CD1c-positive myeloid dendritic cell (primary cell): ENCODE measurements around the gene NUDCD2.

ENCODE experiments used
- DNase-seq: peaks from one replicate; pipeline ENCODE4 v3.0.0-alpha.2; 2016; ENCODE audit errors: extremely low spot score

Gene NUDCD2, protein sequence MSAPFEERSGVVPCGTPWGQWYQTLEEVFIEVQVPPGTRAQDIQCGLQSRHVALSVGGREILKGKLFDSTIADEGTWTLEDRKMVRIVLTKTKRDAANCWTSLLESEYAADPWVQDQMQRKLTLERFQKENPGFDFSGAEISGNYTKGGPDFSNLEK

GRCh38 chr5:163459819-163460561, at the start of gene NUDCD2:
Gene NUDCD2 (minus strand): TSS chr5:163460102. CDS start chr5:163460050, 52 bp downstream.
- peak; percentile 98 for DNase-seq

DNA sequence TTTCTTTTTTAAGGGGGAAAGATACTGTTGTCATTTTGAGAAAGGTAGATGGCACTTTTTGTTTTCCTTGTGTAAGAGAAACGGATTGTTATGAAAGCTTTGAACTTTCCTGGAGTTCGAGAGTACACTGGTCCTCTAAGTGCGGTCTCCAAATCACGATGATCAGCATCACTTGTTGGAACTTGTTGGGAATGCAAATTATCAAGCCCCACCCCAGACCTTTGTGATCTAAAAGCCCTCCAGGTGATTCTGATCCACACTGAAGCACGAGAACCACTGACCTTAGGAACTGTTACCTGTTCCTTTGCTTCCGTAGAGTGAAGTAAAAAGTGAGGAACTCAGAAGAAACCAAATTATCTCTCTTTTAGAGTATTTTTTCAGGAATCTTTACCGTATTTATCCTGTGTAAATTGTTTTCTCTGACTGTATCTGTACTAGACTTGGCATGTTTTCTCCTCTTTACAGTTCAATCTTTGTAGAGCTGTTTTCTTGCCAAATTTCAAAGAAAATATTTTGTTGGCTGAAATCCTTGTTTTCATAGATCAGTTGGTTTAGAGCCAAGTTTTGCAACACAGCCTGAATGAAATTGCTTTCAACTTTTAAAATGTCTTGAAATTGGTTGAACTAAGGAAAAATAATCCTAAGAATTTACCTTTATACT, 49.5 kb upstream of the NUDCD2 start:
- no peak for DNase-seq

GRCh38 chr5:163508753-163509152, 48.9 kb upstream of the NUDCD2 start:
- DNase-seq = peak; percentile 11

- peak; percentile 11 for DNase-seq
Measured at GRCh38 chr5:163506726-163507125, 46.8 kb upstream of the NUDCD2 start.

GRCh38 chr5:163506095-163506457, 46.2 kb upstream of the NUDCD2 start:
- no peak for DNase-seq

- peak; percentile 98 for DNase-seq
Measured at GRCh38 chr5:163505368-163506094, 45.6 kb upstream of the NUDCD2 start, which contains the start of gene MAT2B. Gene MAT2B (plus strand): TSS chr5:163505619. CDS start chr5:163505687, 68 bp downstream.

DNA sequence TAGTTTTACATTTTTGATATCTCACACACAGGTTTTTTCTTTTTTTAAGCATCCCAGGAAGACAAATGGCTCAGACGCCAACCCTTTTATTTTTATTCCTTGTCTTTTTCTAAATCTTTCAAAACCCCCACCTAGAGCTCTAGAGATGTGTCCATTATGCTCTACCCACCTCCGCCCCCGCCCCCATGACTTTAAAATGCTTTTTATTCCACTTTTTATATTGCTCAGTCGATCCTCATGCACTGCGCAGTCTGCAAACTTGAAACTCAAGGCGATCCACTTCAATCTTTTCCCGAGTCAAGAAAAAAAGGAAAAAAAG, 45.1 kb upstream of the NUDCD2 start:
- no peak for DNase-seq

DNA sequence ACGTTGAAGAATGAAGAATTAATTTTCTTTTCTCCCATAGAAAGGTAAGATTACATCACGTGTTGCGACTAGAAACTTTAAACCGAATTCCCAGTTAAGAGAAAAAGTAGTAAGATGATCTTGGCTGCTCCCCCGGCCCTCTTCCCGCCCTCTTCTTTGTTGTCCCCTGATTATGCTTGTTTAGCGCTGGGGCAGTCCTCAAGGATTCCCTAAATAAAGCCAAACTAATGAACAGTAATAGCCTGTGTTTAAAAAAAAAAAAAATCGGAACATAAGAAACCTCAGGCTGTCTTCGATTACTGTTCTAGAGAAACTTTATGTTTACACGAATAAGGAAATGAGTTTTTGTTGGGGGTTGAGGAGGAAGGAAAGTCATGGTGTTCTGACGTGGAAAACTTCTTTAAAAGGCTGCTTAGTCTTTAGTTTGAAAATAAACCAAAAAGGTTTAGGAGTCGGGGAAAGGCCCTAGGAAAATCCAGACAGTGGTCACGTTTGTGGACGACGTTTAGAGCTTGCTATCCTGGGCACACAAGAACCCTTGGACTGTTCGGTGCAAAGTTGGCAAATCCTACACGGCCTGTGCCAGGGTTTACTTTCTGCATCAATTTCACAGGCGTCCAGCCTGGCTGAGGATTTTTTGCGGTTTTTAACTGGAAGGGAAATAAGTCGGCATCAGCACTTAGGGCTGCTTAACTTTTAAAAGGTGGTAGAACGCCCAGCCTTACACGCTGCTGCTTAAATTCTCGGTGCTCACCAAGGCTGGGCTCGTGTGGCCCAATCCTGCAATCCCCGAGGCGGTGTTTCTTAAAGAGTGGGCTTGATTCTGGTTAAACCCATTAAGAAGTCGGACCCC, 44.4 kb upstream of the NUDCD2 start:
- DNase-seq = peak; percentile 83

DNA sequence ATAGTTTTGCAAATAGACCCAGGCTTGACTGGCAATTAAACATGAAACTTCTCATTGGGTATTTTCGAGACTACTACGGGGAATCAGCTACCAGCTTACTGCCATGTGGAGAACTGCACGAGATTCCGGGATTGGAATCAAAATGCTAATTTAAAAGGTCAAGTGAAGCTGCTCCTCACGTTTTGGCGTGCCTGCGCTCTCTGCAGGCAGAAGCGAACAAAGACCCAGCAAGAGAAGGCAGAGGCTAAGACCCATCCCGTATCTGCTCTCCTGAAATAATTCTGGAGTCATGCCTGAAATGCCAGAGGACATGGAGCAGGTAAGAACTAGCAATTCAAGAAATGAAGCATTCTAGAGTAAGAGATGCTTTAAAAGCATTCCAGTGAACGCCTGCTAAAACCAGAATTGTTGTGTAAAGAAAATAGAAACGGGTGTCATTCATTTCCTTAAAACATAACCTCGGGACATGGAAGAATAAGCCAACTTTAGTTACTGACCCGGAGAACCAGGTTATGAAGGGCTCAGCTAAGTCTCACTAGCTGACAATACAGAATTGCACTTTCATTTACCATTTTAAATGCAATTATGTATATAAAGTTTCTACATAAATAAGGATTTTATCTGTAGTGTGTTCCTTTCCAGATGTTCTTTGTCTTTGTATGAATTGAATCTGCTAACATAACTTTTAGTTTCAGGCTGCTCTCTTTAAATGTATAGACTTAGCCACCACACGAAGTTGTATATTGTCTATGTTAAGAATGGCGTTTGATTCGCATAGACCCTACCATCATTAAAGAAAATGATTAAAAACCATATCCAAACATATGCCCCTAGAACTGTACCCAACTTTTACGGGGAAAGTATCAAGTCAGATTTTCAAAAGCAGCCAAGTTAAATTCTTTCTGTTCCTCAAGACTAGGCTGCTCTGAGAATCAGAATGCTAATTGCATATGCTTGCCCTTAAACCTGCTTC, 43.5 kb upstream of the NUDCD2 start:
- DNase-seq = peak; percentile 72

DNA sequence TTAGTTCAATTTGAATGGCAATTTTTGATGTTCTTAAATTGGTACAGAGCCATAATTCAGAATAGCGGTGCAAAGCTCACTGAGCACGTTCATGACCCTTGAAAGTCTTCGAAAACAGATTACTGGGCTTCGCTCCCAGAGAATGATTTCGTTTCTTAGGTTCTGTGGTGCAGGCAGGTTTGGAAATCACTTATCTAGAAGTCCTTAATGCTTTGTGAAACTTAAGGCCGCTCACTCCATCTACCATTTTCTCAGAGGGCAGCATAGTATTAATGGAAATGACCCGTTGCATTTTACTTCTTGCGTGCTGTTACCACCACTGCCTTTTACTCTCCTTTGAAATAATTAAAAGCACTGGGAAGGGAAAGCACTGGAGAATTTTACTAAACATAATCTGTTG, 42.6 kb upstream of the NUDCD2 start:
- DNase-seq = no peak

- DNase-seq = no peak
Measured at GRCh38 chr5:163498886-163499285, 39.0 kb upstream of the NUDCD2 start.

DNA sequence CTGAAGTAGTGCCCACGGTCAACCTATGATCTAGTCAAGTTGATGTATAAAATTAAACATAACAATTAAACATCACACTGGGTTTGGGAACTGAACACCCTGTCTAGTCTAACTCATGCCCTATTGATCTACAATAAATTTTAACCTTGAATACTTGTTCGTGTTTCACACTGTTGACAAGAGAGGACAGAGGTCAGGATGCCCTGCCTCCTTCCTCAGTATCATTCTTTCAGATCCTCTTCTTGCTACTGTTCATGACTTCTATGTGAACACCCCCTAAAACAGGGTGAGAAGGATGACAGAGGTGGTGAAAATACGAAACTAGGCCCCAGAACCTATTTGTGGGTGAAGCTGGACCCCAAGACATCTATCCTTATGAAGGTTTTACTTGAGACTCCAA, 37.4 kb upstream of the NUDCD2 start:
- DNase-seq = no peak

DNA sequence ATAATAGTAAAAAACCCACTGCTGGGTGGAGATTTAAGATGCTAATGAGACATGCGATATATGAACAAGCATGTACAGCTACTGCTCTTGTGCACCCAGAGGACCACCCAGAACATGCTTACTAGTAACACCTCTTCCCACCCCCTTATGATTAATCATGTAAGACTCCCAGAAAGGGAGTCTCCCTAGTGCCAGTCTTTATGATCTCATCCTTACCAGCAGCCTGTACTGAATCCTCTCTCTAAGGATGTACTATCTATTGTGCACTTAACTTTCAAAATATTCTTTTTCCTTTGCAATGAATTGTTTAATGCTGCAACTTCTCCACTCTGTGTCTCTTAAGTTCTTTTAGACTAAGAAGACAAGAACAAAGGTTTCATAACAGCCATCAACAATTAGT, 36.4 kb upstream of the NUDCD2 start:
- no peak for DNase-seq

GRCh38 chr5:163489745-163490075, 29.8 kb upstream of the NUDCD2 start:
- DNase-seq = no peak

DNA sequence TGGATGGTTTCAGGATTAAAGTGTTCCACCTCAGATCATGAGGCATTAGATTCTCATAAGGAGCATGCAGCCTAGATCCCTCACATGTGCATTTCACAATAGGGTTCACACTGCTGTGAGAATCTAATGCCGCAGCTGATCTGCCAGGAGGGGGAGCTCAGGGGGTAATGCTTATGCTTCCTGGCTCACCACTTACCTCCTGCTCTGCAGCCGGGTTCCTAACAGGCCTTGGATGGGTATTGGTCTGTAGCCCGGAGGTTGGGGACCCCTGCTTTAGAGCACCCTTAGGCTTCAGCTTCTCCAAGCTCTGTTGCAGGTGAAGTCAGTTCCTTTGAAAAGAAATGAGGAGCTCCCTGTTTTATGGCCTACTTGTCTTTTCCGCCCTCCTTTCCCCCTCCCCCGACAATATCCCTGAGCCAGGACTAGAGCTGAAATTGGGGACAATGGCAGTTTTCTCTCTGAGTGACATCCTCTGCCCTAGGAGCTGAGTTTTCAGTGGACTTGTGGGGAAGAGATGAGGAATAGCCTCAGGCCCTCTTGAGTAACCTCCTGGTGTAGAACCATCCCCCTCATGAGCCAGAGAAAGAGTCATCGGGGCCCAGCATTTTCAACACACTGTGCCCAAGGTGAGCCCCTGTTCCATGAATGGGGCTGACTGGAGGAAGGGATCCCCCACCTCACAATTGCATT, 29.3 kb upstream of the NUDCD2 start:
- peak; percentile 25 for DNase-seq

- no peak for DNase-seq
Measured at GRCh38 chr5:163478982-163479271, 19.0 kb upstream of the NUDCD2 start.

DNA sequence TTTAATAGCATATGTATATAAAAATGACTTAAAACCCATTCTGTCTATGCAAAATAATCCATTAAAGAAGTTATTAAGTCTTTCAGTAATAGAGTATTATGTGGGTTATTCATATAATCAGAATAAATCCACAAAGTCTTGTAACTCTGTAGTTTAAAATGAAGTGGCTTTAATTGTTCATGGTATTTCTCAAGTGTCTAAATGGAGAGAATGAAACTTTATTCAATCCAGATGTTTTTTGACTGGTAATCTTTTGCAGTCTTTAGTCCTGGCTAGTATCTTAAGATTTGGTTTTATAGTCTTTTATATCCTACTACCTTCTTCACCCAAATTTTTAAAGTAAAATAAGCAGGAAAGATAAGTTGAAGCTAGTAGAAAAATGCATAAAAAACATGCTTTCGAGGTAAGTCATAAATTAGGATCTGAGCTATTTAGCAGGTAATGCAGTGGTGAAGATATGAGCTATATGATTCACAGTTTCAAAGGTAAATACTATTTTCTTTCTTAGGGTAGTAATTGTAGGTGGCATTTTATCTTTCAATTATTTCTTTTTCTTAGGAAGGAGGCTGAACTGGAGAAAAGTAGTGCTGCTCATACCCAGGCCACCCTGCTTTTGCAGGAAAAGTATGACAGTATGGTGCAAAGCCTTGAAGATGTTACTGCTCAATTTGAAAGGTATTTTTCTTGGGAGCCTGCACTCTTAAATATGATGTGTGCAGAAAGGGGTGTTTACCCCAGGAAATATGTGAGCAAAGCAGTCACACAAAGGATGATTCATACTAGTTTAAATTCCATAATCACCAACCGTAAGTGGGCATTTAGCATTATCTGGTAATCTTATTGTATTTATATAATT, 18.5 kb upstream of the NUDCD2 start:
- DNase-seq = no peak

- peak; percentile 50 for DNase-seq
Measured at GRCh38 chr5:163475411-163475810, 15.5 kb upstream of the NUDCD2 start.

GRCh38 chr5:163473635-163474243, 13.8 kb upstream of the NUDCD2 start:
- DNase-seq = peak; percentile 43
